Ishikawa (cell line): ENCODE results near the gene NQO1.

Source experiments
- CEBPB ChIP-seq: IDR thresholded peaks from 2 replicates; pipeline ENCODE4 v1.6.1; 2012
- CREB1 ChIP-seq: IDR thresholded peaks from 2 replicates; pipeline ENCODE4 v1.6.1; 2012; ENCODE audit warnings: low read depth
- EGR1 ChIP-seq: IDR thresholded peaks from 2 replicates; pipeline ENCODE4 v1.6.1; 2012
- EP300 ChIP-seq: IDR thresholded peaks from 2 replicates; pipeline ENCODE4 v1.6.1; 2012; ENCODE audit warnings: borderline replicate concordance
- FOXM1 ChIP-seq: IDR thresholded peaks from 2 replicates; pipeline ENCODE4 v1.6.1; 2012; ENCODE audit warnings: low read depth, borderline replicate concordance
- NFIC ChIP-seq: IDR thresholded peaks from 2 replicates; pipeline ENCODE4 v1.6.1; 2012
- RAD21 ChIP-seq: IDR thresholded peaks from 2 replicates; pipeline ENCODE4 v1.6.1; 2012; ENCODE audit warnings: low read depth
- TAF1 ChIP-seq: IDR thresholded peaks from 2 replicates; pipeline ENCODE4 v1.6.1; 2012; ENCODE audit warnings: low read depth, mild to moderate bottlenecking
- TCF12 ChIP-seq: IDR thresholded peaks from 2 replicates; pipeline ENCODE4 v1.6.1; 2012; ENCODE audit warnings: low read depth
- TEAD4 ChIP-seq: IDR thresholded peaks from 2 replicates; pipeline ENCODE4 v1.6.1; 2012
- YY1 ChIP-seq: IDR thresholded peaks from 2 replicates; pipeline ENCODE4 v1.6.1; 2012; ENCODE audit warnings: low read depth
- ZBTB7A ChIP-seq: IDR thresholded peaks from 2 replicates; pipeline ENCODE4 v1.6.1; 2012; ENCODE audit warnings: low read depth
- TF ChIP-seq, protein P1 (sequence below): IDR thresholded peaks from 2 replicates; pipeline ENCODE4 v1.6.1; 2012
- TF ChIP-seq, protein P2 (sequence below): IDR thresholded peaks from 2 replicates; pipeline ENCODE4 v1.6.1; 2012
- TF ChIP-seq, protein P3 (sequence below): IDR thresholded peaks from 2 replicates; pipeline ENCODE4 v1.6.1; 2012; ENCODE audit warnings: low read depth, mild to moderate bottlenecking

NQO1 gene

DNA sequence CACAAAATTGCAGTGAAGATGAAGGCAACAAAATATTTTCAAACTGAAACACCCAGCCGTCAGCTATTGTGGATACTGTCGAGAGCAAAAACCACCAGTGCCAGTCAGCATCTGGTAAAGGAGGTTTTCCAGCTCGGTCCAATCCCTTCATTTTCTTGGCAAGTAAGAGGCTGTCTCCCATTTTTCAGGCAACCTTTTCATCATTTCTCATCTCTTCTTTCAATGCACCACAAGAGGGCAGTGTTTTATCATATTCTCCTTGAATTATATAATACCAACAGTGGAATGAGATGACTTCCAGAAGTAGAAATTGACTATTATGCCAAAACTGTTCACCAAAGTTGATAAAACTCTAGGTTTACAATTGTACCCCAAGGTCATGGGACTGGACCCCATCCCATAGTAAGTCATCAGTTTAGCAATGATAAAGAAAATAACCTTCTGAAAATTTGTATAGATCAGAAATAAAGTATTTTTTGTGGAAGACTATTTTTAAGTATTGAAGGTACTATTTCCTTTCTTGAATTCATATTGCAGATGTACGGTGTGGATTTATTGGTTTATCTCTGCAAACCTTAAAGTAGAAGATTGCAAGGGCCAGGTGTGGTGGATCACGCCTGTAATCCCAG, 16.8 kb downstream of the NQO1 start:
- TF ChIP-seq RAD21 (peak; percentile 71), ZBTB7A (no peak)

DNA sequence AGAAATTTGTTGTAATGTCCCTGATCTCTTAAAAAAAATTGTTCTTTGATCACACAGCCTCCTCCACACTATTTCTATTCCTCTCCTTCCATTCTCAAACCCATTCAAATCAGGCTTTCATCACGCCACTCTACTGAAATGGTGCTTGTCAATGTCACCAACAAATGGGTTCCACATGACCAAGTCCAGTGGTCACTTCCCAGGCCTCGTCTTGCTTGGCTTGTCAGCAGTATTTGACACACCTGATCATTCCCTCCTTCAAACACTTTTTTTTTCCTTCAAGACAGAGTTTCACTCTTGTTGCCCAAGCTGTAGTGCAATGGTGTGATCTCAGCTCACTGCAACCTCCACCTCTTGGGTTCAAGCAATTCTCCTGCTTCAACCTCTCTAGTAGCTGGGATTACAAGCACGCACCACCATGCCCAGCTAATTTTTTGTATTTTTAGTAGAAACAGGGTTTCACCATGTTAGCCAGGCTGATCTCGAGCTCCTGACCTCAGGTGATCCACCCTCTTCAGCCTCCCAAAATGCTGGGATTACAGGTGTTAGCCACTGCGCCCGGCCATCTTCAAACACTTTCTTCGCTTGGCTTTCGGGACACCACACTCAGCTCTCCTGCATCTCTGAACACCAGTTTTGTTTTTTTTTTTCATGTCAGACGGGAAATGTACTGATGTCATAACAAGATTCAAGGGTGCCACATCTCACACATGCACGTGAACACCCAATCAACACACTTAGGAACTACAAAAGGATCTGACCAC, 18.3 kb downstream of the NQO1 start:
- TF ChIP-seq EP300 (no peak), FOXM1 (no peak), TCF12 (no peak), EGR1 (no peak), NFIC (no peak), RAD21 (no peak), TAF1 (no peak), CEBPB (no peak), ZBTB7A (no peak), TEAD4 (no peak), CREB1 (no peak), YY1 (no peak)
- TF ChIP-seq, protein P1, sequence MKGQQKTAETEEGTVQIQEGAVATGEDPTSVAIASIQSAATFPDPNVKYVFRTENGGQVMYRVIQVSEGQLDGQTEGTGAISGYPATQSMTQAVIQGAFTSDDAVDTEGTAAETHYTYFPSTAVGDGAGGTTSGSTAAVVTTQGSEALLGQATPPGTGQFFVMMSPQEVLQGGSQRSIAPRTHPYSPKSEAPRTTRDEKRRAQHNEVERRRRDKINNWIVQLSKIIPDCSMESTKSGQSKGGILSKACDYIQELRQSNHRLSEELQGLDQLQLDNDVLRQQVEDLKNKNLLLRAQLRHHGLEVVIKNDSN: no peak
- TF ChIP-seq, protein P2, sequence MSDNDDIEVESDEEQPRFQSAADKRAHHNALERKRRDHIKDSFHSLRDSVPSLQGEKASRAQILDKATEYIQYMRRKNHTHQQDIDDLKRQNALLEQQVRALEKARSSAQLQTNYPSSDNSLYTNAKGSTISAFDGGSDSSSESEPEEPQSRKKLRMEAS: no peak
- TF ChIP-seq, protein P3, sequence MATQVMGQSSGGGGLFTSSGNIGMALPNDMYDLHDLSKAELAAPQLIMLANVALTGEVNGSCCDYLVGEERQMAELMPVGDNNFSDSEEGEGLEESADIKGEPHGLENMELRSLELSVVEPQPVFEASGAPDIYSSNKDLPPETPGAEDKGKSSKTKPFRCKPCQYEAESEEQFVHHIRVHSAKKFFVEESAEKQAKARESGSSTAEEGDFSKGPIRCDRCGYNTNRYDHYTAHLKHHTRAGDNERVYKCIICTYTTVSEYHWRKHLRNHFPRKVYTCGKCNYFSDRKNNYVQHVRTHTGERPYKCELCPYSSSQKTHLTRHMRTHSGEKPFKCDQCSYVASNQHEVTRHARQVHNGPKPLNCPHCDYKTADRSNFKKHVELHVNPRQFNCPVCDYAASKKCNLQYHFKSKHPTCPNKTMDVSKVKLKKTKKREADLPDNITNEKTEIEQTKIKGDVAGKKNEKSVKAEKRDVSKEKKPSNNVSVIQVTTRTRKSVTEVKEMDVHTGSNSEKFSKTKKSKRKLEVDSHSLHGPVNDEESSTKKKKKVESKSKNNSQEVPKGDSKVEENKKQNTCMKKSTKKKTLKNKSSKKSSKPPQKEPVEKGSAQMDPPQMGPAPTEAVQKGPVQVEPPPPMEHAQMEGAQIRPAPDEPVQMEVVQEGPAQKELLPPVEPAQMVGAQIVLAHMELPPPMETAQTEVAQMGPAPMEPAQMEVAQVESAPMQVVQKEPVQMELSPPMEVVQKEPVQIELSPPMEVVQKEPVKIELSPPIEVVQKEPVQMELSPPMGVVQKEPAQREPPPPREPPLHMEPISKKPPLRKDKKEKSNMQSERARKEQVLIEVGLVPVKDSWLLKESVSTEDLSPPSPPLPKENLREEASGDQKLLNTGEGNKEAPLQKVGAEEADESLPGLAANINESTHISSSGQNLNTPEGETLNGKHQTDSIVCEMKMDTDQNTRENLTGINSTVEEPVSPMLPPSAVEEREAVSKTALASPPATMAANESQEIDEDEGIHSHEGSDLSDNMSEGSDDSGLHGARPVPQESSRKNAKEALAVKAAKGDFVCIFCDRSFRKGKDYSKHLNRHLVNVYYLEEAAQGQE: no peak

DNA sequence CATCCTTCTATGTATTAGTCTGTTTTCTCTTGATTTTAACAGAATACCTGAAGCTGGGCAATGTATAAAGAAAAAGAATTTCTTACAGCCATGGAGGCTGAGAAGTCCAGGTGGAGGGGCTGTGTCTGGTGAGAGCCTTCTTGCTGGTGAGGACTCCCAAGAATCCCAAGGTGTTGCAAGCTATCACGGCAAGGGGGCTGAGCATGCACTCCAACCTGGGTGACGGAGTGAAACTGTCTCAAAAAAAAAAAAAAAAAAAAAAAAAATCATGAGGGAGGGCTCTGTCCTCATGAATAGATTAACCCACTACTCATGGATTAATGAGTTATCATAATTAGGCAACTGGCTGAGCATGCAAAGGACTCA, 19.4 kb downstream of the NQO1 start:
- TF ChIP-seq, protein P2: no peak
- no peak for TF ChIP-seq ZBTB7A
- TF ChIP-seq NFIC: no peak
- no peak for TF ChIP-seq YY1
- no peak for TF ChIP-seq EP300
- TF ChIP-seq, protein P3: no peak
- no peak for TF ChIP-seq TCF12
- no peak for TF ChIP-seq CEBPB
- no peak for TF ChIP-seq FOXM1
- no peak for TF ChIP-seq RAD21
- TF ChIP-seq EGR1: no peak
- TF ChIP-seq CREB1: no peak
- TF ChIP-seq TEAD4: no peak

DNA sequence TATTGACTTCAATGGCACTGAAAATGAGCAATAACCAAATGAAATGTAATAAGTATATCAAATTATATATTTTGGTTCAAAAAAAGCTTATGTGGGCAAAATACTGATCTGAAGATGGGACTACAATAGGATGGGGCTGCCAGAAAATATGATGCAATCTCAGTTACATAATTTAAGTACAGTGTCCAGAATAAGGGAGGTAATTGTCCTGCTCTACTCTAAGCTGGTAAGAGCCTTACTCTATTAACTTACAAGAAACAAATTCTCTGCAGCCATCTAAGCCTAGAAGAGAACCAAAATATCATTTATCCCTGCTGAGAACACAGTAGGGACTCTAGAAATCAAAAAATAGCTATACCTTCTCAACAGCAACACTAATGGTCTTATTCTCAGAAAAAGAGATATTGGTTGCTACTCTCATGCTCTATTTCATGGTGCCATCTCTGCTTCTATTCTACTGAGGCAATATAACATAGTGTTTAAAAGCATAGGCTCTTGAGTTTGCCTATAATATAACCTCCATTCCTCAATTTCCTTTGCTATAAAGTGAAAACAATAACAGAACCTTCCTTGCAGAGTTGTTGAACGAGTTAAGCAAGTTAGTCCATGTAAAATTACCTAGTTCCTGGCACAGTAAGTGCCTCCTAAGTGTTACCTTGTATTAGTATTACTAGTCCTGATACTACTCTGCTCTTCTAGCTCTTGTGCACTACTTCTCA, 19.9 kb downstream of the NQO1 start:
- TF ChIP-seq ZBTB7A (no peak), CEBPB (peak; percentile 77)

DNA sequence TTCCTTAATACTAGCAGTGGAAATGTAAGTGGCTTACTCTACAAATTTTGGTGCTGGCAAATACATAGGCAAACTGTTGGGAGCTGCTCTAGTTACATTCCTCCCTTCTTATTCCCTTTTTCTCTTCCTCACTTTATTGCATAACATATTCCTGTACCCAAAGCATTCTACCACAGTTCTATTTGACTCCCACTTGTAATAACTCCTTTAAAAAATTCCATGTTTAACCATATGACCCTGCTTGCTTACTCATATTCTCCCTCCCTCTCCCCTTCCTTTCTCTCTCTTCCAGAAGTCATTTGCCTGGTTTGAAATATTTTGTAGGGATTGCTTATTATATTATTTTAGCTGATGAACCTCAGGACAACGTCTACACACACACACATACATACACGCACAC, 22.7 kb downstream of the NQO1 start:
- TF ChIP-seq EP300 (no peak), CREB1 (no peak), YY1 (no peak), TEAD4 (no peak), RAD21 (no peak)
- TF ChIP-seq, protein P2: no peak

DNA sequence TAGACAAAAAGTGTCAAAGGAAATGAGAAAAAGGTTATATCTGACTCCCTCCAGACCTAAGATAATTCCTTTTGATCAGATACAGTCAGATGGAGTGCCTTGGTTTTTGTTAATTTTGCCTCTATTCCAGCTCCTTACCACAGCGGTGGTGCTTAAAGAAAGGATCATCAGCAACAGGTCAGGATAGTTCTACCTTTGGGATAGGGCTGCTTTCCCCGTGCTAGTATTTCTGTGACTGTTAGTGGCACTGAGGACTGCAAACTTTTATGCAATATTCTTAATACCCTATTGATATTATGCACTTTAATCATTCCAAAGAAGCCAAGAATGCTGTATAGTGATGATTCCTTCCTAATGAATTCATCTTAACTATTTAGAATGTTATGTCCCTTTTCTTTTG, 24.5 kb downstream of the NQO1 start:
- TF ChIP-seq TCF12 (no peak), ZBTB7A (no peak), TEAD4 (no peak), NFIC (no peak), CEBPB (no peak), YY1 (no peak), RAD21 (no peak), CREB1 (no peak), FOXM1 (no peak)
- TF ChIP-seq, protein P1: no peak
- TF ChIP-seq, protein P2: no peak
